Measurements from ENCODE around the gene RHBG.

Gene RHBG

DNA sequence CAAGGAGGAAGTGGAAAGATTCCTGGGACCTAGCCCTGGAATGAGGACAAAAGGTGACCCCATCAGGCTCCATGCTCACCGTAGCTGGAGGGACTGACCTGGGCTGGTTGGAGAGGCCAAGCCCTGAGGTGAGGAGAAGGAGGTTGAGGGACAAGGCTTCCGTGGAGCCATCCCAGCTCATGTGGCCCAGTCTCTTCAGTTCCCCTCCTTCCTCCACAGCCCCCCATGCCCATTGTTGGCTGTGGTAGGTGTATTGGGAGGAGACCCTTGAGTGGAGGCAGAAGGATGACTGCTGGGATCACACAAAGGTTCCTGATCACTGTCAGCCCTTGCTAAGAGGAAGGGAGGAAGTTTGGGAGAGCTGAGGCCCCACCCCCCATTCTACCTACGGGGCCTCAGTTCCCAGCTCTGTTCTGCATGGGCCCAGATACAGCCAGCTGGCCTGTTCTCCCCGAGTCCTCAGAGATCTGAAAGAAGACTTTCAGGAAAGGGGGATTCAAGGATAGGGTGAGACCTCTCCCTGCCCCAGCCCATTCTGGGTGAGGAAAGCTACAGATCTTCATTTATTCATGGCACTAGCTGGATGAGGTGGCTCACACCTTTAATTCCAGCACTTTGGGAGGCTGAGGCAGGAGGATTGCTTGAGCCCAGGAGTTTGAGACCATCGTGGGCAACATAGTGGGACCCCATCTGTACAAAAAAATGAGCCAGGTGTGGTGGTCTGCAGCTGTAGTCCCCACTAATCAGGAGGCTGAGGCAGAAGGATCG lies 17.3 kb downstream of the RHBG start:
- DNase-seq (ENCODE audit: low read depth) = no peak

DNA sequence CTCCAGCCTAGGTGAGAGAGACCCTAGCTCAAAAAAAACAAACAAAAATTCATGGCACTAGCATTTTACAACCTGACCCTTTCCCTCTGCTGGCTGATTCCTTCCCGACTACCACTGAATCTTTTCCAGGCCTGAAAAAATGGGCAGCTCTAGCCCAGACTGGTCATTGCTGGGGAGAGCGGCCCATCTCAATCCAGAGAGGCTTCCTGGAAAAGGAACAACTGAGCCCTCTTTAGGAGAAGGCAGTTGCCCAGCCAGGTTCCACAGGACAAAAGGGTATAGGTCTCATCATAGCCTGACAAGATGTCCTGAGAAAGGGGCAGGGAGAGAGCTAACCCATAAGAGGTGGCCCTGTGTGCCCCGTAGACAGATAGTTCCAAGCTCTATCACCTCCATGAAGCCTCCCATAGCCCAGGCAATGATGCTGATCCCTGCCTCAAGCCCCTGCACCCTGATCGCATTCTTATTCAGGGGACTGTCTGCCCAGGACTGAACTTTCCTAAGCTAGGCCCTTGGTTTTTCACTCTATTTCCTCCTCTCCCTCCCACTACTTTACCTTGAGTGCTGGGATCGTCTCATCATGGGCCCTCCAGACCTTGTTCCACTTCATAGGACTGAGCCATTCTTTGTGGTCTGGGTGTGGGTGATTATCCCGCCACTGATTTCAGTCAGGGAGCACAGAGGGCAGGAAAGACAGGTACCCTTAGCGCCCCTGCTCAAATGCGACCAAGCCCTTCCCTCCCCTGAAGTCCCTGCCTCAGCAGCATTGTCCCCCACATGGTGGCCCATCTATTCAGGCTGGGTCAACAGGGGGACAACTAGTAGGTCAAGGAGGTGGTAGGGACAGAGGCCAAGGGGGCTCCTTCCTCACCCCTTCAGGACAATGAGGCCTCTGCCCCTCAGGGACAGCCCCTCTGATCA lies 18.2 kb downstream of the RHBG start:
- DNase-seq (ENCODE audit: low read depth) = no peak

DNA sequence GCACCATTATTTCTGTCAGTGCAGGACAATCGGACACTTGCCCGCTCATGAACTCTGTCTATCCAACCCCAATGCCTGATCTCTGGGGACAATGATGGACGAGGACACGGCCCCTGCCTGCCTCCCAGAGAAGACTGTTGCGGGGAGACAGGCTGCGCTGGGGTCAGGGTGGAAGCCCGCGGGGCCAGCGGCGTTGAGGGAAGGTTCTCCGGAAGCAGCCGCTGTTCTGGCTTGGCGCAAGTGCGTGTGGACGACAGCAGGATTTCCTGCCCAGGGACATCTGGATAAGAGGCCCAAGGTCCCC lies 18.8 kb downstream of the RHBG start:
- DNase-seq (ENCODE audit: low read depth) = no peak

DNA sequence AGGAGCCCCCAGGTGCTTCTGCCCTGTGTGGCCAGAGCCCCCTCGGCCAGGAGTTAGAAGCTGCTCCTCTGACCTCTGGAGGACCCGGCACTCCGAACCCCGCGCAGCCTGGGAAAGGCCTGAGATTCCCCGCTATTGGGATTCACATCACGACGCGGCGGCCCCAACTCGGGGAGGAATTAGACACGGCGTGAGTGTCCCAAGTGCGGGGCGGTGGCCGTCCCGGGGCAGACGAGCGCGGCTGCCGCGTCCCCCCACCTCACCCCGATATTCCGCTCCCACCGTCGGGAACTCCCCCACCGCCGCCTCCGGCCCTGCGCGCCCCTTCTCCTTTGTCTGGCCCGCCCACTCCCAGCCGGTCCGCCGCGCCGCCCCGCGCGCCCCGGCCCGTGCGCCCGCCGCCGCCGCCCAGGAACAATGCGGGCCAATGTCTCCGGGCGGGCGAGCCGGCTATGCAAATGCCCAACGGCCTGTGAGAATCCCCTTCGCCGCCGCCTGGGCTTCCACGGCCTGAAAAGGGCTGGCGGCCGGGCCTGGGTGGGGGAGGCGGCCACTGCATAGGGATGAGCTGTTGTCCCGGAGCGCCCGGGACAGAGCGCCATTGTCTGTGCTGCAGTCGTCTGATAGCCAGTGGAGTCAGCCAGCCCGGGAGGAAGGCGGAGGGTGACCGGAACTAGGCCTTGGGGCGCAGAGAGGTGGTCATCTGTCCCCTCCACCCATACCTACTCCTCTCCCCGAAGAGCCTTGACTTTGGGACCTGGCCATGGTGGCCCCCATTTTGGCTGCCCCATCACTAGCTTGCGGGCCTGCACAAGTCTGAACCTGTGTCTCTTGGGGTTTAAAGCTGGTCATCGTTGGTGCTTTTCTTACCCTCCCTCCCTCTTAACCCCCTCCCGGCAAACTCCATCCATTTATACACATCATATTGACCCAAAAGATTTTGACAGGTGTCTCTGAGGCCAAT lies 19.4 kb downstream of the RHBG start:
- DNase-seq (ENCODE audit: low read depth) = no peak

DNA sequence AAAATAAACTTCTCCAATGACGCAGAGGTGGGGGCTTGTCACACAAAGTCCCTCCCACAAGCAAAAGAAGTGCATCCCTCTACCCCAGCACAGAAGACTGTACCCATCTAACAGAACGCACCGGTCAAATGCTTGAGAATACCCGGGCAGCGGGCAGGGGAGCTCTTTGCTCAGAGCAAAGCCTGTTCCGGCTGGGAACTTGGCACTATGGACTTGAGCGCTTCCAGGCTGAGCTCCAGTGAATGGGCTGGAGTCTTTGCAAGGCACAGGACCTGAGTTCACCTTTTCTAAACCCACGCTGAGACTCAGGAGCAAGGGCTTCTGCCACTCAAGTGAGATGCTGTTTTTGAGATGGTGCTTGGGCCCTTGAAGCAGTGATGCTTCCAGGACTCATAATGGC lies 20.3 kb downstream of the RHBG start:
- DNase-seq (ENCODE audit: low read depth) = no peak

DNA sequence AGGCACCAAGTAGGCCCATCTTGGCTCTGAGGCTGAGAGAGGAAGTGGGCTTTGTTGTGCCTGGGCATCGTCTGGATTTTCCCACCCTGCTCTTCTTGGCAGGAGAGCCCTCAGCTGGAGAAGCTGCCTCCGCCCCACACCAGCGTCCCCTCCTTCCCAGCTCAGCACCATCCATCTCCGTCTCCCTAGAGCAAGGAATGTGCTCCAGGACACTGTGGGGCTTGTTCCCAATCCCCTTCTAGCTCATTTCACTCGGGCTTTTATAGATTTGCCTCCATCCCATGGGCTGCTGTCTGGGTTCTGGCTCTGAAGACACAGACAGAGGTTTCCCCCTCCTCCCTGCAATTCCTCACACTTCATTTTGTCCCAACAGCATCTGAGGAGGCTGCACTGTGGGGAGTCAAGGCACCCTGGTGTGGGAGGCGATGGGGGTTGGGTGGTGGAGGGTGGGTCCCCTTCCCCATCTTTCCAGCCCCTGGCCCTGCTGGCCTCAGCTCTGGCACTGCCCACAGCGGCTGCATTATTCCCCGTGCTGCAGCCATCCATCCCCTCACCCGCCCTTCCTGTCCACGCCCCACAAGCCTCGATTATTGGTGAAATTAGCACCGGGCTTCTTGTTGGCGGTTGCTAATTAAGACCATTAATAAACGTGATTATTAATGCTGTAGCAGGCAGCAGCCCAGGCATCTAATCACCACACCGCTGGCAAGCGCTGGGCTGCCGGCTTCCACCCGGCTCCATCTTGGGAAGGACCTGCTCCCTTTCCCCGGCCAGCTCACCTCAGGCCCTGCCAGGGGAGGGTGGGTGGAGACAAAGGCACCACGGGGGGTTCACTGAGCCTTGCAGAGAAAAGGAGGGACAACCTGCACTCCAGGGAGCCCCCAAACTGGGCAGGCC lies 21.7 kb downstream of the RHBG start:
- no peak for DNase-seq (ENCODE audit: low read depth)

DNA sequence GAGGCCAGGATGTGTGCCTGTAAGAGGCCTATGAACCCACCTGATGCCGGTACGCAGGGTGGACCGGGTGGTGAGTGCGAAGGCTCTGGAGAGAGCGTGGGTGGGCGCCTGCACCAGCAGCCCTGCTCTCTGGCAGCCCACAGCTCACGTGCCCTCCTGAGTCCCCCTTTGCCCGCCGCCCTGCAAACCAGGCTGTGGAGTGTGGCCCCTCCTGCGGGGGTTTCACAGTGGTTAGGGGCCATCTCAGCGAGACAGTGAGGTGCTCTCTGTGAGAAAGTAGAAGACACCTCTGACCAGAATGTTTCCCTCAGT lies 22.3 kb downstream of the RHBG start:
- DNase-seq (ENCODE audit: low read depth) = no peak

DNA sequence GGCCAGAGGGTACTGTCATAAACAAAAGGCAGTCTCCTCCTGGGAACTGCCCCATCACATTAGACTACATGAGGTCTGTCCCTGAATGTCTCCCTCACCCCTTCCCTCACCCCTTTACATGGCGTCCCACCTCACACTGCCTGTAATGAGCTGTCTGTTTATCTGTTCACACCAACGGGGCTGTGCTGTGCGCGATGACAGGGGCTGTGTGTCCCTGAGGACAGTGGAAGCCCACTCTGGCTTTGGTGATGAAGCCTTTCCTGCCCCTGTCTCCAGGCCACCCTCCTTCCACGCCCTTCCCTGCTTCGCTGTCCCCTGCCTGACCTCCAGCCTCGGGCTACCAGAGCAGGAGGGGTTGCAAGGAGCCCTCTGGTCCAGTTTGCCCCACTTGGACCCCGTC lies 22.7 kb downstream of the RHBG start:
- no peak for DNase-seq (ENCODE audit: low read depth)

DNA sequence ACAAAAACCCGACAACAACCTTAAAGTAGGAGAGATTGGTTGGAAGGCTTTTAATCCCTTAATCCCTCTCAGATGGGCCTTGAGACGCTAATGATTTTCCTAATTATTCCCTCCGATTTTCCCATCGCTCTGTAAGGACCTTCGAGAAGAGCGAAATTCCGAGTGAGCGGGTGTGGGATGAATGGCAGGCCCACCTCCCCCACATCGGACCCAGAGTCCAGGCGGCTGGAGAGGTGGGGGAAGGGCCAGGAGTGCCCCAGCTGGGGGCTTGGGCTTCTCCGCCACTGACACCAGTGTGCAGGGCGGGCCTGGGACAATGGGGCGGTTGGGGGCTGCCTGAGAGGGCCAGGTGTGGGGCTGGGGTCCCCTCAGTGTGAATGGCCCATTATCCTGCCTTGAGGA lies 23.4 kb downstream of the RHBG start:
- no peak for DNase-seq (ENCODE audit: low read depth)

DNA sequence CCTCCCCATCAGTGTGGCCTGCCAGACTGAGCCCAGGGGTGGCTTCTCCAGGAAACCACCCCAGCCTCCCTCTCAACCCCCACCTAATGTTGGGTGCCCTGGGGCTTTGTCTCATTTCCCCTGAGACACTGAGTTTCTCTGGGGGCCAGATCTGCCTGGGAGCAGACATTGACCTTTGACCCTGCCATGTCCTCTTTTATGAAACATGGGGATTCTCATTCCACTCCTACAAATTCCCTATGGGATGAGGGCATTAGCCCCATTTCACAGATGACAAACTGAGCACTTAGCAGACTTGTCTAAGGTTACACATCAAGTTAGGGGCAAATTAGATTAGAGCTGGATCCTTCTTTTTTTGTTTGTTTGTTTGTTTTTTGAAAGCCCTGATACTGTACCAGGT lies 24.1 kb downstream of the RHBG start:
- no peak for DNase-seq (ENCODE audit: low read depth)

DNA sequence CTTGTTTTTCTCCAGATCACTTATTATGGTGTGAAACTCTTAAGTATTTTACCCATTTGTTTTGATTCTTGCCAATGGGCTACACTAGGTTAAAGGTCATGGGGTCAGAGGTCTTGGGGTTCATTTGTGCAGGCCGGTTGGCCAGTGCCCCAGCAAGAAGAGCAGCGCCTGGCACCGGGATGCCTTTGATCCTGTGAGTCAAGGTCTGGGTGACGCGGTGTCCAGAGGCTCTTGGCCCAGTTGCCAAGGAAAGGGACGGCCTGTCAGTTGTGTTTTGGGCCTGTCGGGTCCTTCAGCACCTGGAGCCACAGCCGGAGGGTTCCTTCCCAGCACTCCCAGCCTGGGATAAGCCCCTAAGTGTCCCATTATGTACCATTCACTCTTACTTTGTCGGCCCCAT lies 25.1 kb downstream of the RHBG start:
- no peak for DNase-seq (ENCODE audit: low read depth)

DNA sequence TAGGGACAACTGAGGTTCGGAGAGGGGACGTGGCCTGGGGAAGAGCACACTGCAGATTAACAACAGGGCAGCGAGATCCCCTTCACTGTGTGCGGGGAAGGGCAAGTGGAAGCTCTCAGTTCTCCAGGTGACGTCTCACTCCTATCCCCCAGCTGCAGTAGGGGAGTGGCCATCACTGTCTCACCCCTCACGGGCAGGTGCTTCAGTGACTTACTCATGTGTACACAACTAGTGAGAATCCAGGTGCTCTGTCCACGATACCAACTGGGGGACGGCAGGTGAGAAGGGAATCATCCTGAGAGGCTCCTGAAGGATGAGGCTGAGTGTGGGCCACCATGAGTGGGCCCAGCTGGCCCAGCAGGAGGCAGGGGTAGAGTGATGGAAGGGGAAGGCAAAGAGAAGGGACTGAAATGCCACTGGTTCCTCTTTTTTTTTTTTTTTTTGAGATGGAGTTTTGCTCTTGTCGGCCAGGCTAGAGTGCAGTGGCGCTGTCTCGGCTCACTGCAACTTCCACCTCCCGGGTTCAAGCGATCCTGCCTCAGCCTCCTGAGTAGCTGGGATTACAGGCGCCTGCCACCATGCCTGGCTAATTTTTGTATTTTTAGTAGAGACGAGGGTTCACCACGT lies 25.9 kb downstream of the RHBG start:
- no peak for DNase-seq (ENCODE audit: low read depth)

DNA sequence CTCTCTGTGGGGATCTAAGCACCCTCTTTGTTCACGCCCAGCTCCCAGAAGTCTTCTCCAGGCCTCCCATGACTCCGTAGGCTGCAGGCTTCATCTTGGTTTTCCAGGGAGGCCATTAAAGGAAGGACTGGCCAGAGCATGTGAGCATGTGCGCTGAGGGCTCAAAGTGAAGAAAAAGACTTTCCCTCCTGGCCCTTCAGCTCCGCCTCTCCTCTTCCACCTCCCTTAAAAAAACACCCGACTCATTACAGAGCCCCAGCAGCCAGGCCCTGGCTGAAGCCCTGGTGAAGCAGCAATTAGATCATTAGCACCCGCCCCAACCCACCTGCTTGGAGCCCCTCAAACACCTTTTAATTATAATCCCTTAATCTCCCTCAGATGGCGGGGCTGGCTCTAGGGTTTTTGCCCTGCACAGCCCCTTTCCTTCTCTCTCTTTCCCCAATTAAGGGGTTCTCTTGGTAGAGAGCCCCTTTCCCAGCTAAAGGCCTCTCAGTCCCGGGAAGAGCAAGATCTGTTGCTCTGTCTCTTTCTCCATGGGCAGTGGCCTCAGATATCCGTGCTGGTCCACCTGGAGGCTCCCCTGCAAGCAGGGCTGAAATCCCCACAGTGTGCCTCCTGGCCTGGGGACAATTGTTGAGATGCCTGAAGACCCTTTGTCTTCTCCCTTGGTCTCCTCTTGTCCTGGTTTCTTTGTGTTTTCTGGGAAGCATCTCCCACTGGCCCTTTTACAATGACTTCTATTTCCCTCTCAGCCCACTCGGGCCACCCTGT lies 30.5 kb downstream of the RHBG start:
- no peak for DNase-seq (ENCODE audit: low read depth)

DNA sequence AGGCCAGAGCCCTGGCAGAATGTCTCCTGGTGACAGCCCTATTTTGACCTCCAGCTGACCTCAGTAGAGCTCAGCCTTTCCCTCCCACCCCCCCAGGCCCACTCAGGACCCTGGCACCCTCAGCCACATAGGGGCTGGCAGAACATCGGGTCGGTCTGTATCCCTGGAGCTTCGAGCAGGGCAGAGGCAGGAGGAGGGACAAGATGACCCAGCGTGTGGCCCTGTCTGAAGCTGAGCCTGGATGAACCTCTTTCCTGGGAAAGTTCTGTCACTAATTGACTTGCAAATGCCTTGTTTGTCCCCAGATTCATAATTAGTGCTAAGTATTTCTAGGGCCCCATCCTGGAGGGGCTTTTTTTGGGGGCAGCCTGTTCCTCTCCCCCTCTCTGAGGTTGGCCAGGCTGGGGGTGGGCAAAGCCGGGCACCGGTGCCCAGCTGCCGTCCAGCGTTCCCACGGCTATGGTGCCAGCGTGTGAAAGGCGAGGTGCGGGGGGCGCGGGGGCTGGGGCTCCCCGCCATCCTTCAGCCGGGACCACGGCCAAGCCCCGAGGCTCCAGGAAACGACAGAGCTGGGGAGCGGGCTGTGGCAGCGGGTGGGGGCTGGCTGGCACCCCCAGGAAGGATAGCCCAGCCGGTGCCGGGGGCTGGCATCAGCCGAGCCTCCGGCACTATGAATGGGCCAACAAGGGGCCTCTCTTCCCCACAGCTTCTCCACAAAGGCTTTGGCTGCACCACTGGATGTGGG lies 31.4 kb downstream of the RHBG start:
- no peak for DNase-seq (ENCODE audit: low read depth)

DNA sequence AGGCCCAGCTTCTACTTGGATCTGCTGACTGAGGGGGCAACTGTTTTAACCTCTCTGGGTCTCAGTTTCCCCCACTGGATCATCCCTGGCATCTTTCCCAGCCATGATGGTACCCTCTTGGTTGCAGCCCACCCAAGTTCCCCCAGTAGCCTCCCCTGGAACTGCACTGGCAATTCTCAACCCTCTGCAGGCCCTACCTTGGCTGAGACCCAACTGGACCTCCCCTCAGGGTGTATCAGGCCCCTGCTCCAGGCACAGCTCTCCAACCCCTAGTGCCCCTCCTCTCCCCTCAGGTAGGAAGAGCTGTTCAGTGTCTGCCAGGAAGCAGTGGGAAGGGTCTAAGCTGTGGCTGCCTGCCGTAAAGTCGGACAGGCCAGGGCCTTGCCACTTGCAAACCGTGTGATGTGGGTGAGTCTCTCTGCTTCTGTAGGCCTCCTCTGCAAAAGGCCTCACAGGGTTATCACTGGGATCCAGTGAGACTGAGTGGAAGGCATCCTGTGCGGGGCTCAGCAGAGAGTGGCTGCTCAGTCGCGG lies 32.1 kb downstream of the RHBG start:
- no peak for DNase-seq (ENCODE audit: low read depth)

DNA sequence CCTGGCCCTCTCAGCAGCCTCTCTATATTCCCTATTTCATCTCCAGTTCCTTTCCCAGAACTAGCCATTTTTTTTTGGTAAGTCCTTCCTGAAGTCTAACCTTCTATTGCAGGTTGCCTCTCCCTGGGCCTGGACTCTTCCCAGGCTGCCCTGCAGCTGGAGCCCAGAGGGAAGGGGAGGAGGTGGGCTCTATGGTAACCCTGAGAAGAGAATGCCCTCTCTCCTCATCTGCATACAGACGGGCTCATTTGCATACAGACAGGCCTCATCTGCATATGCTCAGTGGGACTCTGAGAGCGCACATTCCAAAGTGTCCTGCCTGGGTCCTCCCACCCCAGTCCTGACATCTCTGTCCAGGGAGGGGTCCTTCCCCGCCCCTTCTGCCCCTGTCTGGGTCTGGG lies 32.7 kb downstream of the RHBG start:
- no peak for DNase-seq (ENCODE audit: low read depth)

DNA sequence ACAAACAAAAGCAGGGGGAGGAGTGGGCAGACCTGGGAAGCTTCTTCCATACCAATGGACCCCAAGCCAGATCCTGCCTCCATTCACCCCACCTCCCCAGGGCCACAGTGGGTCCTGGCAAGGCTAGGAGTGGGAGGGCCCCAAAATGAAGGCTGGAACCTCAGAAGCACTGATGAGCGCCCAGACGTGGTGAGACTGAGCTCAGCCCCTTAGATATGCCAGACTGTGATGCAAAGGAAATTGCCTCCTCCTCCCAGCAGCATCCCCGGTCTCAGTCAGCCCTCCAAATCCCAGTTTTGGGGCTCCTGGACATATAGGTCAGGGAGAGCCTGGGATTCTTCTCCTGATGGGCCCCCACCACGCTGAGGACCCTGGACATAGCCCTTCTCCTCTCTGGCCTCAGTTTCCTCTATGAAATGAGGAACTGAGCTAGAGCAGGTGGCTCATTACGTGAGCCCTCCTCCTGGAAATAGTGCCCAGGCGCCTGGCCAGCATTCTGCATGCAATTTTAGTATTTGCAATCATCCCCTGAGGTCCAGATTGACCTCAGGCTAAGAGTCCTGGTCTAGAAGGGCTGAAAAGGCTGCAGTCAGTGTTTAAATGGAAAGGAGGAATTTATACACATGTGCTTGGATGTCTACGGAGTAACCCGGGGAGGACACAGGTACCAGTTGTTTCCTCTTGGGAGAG lies 33.5 kb downstream of the RHBG start:
- DNase-seq (ENCODE audit: low read depth) = no peak

DNA sequence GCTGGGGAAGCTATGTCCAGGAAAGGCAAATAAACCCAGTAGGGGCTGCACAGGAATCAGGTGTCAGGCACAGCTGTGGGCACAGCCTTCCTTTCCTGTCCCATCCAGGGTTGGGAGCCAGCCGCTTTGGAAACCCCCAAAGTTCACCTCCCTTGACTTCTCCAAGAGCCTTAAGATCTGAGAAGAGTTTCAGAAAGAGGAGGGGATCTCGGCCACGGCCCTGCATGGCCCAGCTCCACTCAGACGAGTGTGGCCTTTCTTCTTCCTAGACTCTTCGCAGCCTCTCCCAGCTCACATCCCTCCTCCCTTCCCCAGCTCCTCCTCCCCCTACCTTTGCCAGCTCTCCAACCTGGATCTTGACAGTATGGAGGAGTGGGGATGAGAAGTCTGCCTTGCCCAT lies 36.7 kb downstream of the RHBG start:
- no peak for DNase-seq (ENCODE audit: low read depth)

DNA sequence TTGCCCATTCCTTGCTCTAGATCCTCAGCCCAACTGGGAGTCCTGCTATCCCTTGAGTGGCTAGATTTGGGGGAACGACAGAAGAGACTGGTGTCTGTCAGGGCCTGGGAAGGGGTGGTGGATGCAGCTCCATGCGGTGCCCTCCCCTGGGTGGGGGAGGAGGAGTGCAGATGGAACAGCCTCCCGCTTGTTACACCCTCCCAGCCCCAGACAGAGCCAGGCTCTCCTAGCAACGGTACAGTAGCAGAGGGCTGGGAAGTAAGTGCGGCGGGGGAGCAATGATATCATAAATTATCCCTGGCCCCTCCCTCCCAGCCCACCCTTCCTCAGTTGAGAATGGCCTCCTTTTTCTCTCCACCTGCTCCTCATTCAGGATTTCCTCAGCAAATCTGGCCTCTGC lies 37.2 kb downstream of the RHBG start:
- DNase-seq (ENCODE audit: low read depth) = no peak
